K562 (cell line): ENCODE results near the gene OR2V2. TPM values are rescaled to one million over a fixed set of nuclear protein-coding genes. Genes with fewer than 3 reads are reported as not detected.
"Not testable (repeated sequence)": the region's sequence is repeated elsewhere in the genome, so short reads cannot be mapped to it uniquely, and the experiment has no call there.

Source experiments
- ARID4B ChIP-seq: sonication (generic); formaldehyde crosslinking; IDR thresholded peaks from 2 replicates; pipeline ENCODE4 v1.8.0; 2022; ENCODE audit warnings: mild to moderate bottlenecking, missing genetic modification reagents
- BDP1 ChIP-seq: IDR thresholded peaks from 3 replicates; pipeline ENCODE4 v1.6.1; 2011; ENCODE audit not compliant: insufficient read length, insufficient read depth
- EP400 ChIP-seq: fragments of 450-650 bp; IDR thresholded peaks from 2 replicates; pipeline ENCODE4 v1.6.1; 2017; ENCODE audit warnings: antibody characterized with exemption, mild to moderate bottlenecking, moderate library complexity
- NRF1 ChIP-seq, 2 experiments: fragments of 450-650 bp; IDR thresholded peaks in 1 of 2; conservative IDR thresholded peaks in 1 of 2; 2 replicates each; pipeline ENCODE4 v1.6.1; 2014; ENCODE audit warnings: mild to moderate bottlenecking in 2 of 2
- SAFB ChIP-seq: fragments of 200-400 bp; formaldehyde crosslinking; IDR thresholded peaks from 2 replicates; pipeline ENCODE4 v1.6.1; 2017; ENCODE audit warnings: low read depth, low read length, borderline replicate concordance
- TRIM24 ChIP-seq, 2 experiments: fragments of 450-650 bp; IDR thresholded peaks; 2 replicates each; pipeline ENCODE4 v1.6.1; 2016
- ZBED1 ChIP-seq: IDR thresholded peaks from 2 replicates; pipeline ENCODE4 v1.6.1; 2014
- polyA plus RNA-seq, 8 experiments: library from polyadenylated mRNA; depleted of rRNA in 4 of 8; stranded (reverse) in 5 of 8; unstranded in 3 of 8; fragments of >200 nt; fragmentation: Nextera tagmentation in 2 of 8; fragmentation: Illumina TruSeq in 1 of 8; extraction: Ambion mirVana in 2 of 8; extraction: Trizol in 1 of 8; gene quantifications; 2 replicates each; pipeline versions ENCODE4 v1.2.1 to v1.2.3, GENCODE V29; 2011 to 2014; ENCODE audit warnings: inconsistent platforms in 1 of 8, missing spikeins in 1 of 8
- total RNA-seq, 7 experiments: library from RNA; depleted of rRNA in 6 of 7; stranded (reverse); fragments of >200 nt in 6 of 7; fragmentation: Illumina TruSeq in 2 of 7; extraction: Trizol in 2 of 7; gene quantifications; 2 replicates each; pipeline versions ENCODE4 v1.2.1 to v1.2.3, GENCODE V29; 2011 to 2021; ENCODE audit warnings: low replicate concordance in 1 of 7
- TF ChIP-seq, protein P1 (sequence below): fragments of 450-650 bp; IDR thresholded peaks from 2 replicates; pipeline ENCODE4 v1.6.1; 2016; ENCODE audit warnings: mild to moderate bottlenecking, moderate library complexity
- TF ChIP-seq, protein P2 (sequence below), 3 experiments: fragments of 200-800 bp in 1 of 3; sonication (Bioruptor generic) in 1 of 3; sonication (generic) in 1 of 3; formaldehyde crosslinking in 1 of 3; IDR thresholded peaks; 2 replicates each; pipeline versions ENCODE4 v1.6.1 to v1.8.0; 2016 to 2022; ENCODE audit warnings: mild to moderate bottlenecking in 2 of 3, missing compliant biosample characterization in 2 of 3, missing genetic modification characterization in 2 of 3, missing genetic modification reagents in 1 of 3

Gene OR2V2
- total and polyA plus RNA-seq, 9 of the 15 experiments (the other 6 are each of a cell fraction or from before 2014, with no cell fraction given) = 0.01 TPM; not detected in 8

DNA sequence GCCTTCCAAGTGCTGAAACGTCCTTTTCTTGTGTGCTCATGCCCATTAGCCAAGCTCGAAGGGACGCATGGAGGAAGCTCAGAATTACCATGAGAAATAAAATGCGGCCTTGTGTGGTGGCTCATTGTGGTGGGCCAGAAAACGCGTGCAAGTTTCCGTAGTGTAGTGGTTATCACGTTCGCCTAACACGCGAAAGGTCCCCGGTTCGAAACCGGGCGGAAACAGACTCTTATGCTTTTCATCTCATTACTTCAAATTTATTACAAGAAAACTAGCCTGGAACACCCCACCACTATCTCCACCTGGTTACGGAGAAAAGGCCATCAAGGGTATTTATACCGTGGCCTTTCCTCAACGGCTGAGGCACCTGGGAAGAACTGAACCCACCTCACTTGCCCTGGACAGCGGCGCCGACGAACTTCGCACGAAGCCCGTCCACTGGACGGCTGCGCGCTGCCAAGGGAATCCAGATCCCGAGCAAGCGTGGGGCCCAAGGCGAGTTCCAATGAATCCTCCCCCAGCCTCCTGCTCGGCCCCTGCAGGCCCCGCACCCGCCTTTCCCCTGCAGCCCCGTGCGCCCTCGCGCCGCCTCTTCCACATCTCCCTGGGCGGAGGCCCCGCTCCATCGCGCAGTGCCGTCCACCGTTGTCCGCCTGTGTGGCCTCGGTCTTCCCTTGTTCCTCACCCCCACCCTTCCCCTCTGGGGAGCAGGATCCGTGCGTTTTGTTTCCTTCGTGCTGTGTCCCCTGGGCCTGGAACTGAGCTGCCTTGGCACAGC, 22.3 kb downstream of the OR2V2 start (continued):
- TF ChIP-seq, protein P1, sequence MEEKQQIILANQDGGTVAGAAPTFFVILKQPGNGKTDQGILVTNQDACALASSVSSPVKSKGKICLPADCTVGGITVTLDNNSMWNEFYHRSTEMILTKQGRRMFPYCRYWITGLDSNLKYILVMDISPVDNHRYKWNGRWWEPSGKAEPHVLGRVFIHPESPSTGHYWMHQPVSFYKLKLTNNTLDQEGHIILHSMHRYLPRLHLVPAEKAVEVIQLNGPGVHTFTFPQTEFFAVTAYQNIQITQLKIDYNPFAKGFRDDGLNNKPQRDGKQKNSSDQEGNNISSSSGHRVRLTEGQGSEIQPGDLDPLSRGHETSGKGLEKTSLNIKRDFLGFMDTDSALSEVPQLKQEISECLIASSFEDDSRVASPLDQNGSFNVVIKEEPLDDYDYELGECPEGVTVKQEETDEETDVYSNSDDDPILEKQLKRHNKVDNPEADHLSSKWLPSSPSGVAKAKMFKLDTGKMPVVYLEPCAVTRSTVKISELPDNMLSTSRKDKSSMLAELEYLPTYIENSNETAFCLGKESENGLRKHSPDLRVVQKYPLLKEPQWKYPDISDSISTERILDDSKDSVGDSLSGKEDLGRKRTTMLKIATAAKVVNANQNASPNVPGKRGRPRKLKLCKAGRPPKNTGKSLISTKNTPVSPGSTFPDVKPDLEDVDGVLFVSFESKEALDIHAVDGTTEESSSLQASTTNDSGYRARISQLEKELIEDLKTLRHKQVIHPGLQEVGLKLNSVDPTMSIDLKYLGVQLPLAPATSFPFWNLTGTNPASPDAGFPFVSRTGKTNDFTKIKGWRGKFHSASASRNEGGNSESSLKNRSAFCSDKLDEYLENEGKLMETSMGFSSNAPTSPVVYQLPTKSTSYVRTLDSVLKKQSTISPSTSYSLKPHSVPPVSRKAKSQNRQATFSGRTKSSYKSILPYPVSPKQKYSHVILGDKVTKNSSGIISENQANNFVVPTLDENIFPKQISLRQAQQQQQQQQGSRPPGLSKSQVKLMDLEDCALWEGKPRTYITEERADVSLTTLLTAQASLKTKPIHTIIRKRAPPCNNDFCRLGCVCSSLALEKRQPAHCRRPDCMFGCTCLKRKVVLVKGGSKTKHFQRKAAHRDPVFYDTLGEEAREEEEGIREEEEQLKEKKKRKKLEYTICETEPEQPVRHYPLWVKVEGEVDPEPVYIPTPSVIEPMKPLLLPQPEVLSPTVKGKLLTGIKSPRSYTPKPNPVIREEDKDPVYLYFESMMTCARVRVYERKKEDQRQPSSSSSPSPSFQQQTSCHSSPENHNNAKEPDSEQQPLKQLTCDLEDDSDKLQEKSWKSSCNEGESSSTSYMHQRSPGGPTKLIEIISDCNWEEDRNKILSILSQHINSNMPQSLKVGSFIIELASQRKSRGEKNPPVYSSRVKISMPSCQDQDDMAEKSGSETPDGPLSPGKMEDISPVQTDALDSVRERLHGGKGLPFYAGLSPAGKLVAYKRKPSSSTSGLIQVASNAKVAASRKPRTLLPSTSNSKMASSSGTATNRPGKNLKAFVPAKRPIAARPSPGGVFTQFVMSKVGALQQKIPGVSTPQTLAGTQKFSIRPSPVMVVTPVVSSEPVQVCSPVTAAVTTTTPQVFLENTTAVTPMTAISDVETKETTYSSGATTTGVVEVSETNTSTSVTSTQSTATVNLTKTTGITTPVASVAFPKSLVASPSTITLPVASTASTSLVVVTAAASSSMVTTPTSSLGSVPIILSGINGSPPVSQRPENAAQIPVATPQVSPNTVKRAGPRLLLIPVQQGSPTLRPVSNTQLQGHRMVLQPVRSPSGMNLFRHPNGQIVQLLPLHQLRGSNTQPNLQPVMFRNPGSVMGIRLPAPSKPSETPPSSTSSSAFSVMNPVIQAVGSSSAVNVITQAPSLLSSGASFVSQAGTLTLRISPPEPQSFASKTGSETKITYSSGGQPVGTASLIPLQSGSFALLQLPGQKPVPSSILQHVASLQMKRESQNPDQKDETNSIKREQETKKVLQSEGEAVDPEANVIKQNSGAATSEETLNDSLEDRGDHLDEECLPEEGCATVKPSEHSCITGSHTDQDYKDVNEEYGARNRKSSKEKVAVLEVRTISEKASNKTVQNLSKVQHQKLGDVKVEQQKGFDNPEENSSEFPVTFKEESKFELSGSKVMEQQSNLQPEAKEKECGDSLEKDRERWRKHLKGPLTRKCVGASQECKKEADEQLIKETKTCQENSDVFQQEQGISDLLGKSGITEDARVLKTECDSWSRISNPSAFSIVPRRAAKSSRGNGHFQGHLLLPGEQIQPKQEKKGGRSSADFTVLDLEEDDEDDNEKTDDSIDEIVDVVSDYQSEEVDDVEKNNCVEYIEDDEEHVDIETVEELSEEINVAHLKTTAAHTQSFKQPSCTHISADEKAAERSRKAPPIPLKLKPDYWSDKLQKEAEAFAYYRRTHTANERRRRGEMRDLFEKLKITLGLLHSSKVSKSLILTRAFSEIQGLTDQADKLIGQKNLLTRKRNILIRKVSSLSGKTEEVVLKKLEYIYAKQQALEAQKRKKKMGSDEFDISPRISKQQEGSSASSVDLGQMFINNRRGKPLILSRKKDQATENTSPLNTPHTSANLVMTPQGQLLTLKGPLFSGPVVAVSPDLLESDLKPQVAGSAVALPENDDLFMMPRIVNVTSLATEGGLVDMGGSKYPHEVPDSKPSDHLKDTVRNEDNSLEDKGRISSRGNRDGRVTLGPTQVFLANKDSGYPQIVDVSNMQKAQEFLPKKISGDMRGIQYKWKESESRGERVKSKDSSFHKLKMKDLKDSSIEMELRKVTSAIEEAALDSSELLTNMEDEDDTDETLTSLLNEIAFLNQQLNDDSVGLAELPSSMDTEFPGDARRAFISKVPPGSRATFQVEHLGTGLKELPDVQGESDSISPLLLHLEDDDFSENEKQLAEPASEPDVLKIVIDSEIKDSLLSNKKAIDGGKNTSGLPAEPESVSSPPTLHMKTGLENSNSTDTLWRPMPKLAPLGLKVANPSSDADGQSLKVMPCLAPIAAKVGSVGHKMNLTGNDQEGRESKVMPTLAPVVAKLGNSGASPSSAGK = peak; percentile 78
- TF ChIP-seq ARID4B (CRISPR knock-in tag) = peak; percentile 44; the same call in 1 of the 2 replicates
- TF ChIP-seq NRF1 (conservative IDR thresholded peaks at IDR 0.05 in 1 of 2, IDR thresholded peaks at IDR 0.05 in 1 of 2) = peak; percentile 58 to 59
- TF ChIP-seq TRIM24 (IDR thresholded peaks at IDR 0.05) = peak in 1 of 2 experiments; percentile 73; a peak in 2 of 4 replicates
- peak; percentile 83 for TF ChIP-seq SAFB
- TF ChIP-seq, protein P2, sequence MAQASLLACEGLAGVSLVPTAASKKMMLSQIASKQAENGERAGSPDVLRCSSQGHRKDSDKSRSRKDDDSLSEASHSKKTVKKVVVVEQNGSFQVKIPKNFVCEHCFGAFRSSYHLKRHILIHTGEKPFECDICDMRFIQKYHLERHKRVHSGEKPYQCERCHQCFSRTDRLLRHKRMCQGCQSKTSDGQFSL (CRISPR knock-in tag; IDR thresholded peaks at IDR 0.05) = peak; percentile 67; the same call in 1 of the 2 replicates
- TF ChIP-seq, protein P2 (tag; IDR thresholded peaks at IDR 0.05) = not testable (repeated sequence)
- peak; percentile 25 for TF ChIP-seq BDP1
- TF ChIP-seq ZBED1 = peak; percentile 55; the same call in 1 of the 2 replicates
- 0 out of 2 replicates have a peak, but pooled peaks have one; percentile 27 for TF ChIP-seq EP400
